H1 (cell line): ENCODE measurements around the gene SLX4. TPM values are rescaled to one million over a fixed set of nuclear protein-coding genes. Genes with fewer than 3 reads are reported as not detected.

Experiments used
- CREB1 ChIP-seq: IDR thresholded peaks from 2 replicates; pipeline ENCODE4 v1.6.1; 2012; ENCODE audit warnings: inconsistent platforms
- JUND ChIP-seq: IDR thresholded peaks from 2 replicates; pipeline ENCODE4 v1.6.1; 2011; ENCODE audit warnings: mild to moderate bottlenecking, improper control_type of control experiment, low read length
- MAX ChIP-seq: IDR thresholded peaks from 2 replicates; pipeline ENCODE4 v1.6.1; 2012; ENCODE audit warnings: inconsistent platforms
- SP1 ChIP-seq: IDR thresholded peaks from 2 replicates; pipeline ENCODE4 v1.6.1; 2011; ENCODE audit warnings: low read depth, low read length
- TCF12 ChIP-seq: IDR thresholded peaks from 2 replicates; pipeline ENCODE4 v1.6.1; 2011; ENCODE audit warnings: low read depth, mild to moderate bottlenecking, low read length
- YY1 ChIP-seq: IDR thresholded peaks from 2 replicates; pipeline ENCODE4 v1.6.1; 2011; ENCODE audit warnings: low read depth, mild to moderate bottlenecking, low read length
- polyA plus RNA-seq, 7 experiments: library from polyadenylated mRNA; depleted of rRNA in 3 of 7; stranded (reverse) in 5 of 7; unstranded in 2 of 7; fragments of >200 nt in 5 of 7; fragments of 200-250 nt in 2 of 7; gene quantifications; 1 replicate in 5 of 7; 2 replicates in 1 of 7; 4 replicates in 1 of 7; pipeline versions ENCODE4 v1.2.1 to v1.2.3, GENCODE V29; 2011 to 2013; ENCODE audit warnings: missing spikeins in 2 of 7, mixed read lengths in 2 of 7
- total RNA-seq: library from RNA; stranded (reverse); fragmentation: NEBNext Ultra II Directional; extraction: Animal tissue kit (Norgen Biotek cat#: 25700); gene quantifications from 2 replicates; pipeline ENCODE4 v1.2.1, GENCODE V29; 2021
- TF ChIP-seq, protein P1 (sequence below): IDR thresholded peaks from 2 replicates; pipeline ENCODE4 v1.6.1; 2012; ENCODE audit warnings: low read length, inconsistent platforms

Gene SLX4
- total and polyA plus RNA-seq, 2 of the 8 experiments (the other 6 are each of a cell fraction or from before 2014, with no cell fraction given) = 4.4 to 11.4 TPM

DNA sequence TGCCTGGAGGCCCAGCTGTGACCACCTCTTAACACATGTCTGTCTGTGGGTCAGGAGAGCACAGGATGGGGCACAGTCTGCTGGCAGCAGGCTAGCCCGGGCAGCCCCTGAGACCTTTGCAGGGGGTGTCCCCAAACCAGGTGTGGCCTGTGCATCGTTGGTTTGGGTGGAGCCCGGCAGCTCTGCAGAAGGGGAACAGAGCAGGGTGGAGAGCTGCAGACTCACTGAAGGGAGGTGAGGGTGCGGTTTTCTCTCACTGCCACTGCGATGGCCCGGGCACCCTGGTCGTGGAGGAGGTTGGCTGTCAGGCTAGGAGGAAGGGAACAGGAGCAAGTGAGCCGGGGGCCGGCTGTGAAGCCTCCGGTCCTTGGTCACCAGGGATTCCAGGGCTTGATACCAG, 63.0 kb downstream of the SLX4 start (continued):
- TF ChIP-seq, protein P1, sequence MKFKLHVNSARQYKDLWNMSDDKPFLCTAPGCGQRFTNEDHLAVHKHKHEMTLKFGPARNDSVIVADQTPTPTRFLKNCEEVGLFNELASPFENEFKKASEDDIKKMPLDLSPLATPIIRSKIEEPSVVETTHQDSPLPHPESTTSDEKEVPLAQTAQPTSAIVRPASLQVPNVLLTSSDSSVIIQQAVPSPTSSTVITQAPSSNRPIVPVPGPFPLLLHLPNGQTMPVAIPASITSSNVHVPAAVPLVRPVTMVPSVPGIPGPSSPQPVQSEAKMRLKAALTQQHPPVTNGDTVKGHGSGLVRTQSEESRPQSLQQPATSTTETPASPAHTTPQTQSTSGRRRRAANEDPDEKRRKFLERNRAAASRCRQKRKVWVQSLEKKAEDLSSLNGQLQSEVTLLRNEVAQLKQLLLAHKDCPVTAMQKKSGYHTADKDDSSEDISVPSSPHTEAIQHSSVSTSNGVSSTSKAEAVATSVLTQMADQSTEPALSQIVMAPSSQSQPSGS = no peak
- no peak for TF ChIP-seq MAX
- TF ChIP-seq JUND = no peak
- no peak for TF ChIP-seq SP1
- TF ChIP-seq CREB1 = no peak
- no peak for TF ChIP-seq YY1
- no peak for TF ChIP-seq TCF12
